Activated CD8-positive, alpha-beta memory T cell treated with anti-CD3 and anti-CD28 coated beads, Interleukin-2, amount 50 U/mL, for 24 hours (primary cell): ENCODE data around the gene WTAP.
"Not testable (repeated sequence)": the region's sequence is repeated elsewhere in the genome, so short reads cannot be mapped to it uniquely, and the experiment has no call there.

ENCODE experiments used
- DNase-seq: peaks from one replicate; pipeline ENCODE4 v3.0.0-alpha.2; 2020; ENCODE audit errors: extremely low read depth

Gene WTAP

DNA sequence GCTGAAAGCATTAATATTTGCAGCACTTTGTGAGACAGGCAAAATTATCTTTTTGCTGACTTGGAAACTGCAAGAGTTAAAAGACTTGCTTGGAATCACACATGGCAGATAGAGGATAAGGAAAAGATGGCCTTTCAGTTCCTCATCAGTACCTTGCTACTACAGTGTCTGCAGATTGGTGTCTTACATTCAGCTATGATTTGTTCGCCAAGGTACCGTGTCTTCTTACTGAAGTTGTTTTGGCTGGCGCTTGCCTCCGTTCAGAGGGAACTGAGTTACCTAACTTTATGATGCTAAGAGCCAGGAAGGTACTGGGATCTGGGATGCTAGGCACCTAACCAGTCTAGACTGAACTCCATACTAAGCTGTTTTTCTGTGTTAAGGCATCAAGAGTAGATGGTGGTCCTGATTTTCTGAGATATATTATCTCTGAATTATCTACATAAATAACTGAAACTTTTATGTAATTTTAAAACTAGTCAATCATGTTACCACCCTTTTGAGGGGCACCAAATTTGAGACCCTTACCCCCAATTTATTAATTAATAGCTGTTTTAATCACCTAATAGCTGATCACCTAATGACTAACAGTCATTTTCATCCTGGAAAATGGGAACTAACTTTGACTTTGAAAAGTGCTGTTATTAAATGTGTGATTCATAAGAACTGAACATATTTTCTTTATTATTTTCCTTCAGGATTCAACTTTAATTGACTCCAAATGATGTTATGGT, 2.5 kb downstream of the WTAP start:
- DNase-seq: no peak

DNA sequence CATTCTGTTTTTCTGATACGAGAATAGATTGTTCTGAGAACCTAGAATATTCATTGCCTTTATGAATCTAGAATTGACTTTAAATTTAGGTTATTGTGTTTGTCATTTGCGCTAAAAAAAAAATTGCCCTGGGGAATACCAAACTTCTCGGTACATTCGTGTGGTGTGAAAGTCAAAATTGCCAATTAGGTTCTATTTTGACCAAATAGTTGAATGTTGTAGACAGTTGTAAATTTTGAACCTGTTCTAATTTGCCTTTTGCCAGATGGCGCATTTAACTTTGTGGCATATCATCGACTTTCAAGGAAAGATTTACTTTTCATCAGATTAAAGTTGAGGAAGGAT, 3.0 kb downstream of the WTAP start:
- no peak for DNase-seq

DNA sequence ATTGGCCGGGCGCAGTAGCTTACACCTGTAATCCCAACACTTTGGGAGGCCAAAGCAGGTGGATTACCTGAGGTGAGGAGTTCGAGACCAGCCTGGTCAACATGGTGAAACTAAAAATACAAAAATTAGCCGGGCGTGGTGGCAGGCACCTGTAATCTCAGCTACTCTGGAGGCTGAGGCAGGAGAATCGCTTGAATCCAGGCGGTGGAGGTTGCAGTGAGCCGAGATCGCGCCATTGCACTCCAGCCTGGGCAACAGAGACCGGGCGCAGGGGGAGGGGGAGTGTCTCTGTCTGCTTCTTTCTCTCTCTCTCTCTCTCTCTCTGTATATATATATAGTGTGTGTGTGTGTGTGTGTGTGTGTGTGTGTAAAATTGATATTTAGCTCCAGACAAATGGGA, 5.2 kb downstream of the WTAP start:
- DNase-seq: not testable (repeated sequence)

DNA sequence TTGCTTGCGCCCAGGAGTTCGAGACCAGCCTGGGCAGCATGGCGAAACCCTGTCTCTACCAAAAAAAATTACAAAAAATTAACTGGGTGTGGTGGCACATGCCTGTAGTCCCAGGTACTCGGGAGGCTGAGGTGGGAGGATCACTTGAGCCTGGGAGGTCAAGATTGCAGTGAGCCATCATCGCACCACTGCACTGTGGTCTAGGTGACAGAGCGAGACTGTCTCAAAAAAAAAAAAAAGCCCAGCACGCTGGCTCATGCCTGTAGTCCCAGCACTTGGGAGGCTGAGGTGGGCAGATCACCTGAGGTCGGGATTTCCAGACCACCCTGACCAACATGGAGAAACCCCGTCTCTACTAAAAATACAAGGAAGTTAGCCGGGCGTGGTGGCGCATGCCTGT, 6.1 kb downstream of the WTAP start:
- DNase-seq: not testable (repeated sequence)

DNA sequence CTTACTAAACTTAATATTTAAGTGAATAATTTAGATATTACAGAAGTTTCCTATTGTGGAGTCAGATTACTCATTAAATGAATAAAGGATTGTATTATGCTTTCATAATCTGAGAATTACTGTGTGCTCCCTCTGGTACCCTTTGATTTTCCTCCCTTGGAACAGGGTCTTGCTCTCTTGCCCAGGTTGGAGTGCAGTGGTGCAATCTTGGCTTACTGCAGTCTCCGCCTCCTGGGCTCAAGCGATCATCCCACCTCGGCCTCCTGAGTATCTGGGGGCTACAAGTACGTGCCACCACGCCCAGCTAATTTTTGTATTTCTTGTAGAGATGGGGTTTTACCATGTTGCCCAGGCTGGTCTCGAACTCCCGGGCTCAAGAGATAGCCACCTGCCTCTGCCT, 9.6 kb downstream of the WTAP start:
- DNase-seq: no peak

DNA sequence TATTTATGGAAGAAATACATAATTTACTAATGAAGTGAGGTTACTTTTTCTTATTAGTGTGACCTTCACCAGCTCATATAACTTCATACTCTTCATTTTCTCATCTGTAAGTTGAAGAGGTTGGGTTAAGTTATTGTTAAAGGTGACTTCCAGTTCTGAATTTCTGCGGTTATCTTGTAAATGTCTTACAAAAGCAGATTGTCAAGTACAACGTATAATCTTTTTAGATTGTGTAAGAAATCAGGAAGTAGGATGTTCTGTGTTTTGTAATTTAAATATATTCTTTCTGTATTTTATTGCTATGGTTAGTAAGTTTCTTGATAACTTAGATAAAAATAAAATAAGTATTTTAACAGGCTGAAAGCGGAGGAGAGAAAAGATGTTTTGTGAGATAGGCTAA, 12.0 kb downstream of the WTAP start:
- DNase-seq: no peak

DNA sequence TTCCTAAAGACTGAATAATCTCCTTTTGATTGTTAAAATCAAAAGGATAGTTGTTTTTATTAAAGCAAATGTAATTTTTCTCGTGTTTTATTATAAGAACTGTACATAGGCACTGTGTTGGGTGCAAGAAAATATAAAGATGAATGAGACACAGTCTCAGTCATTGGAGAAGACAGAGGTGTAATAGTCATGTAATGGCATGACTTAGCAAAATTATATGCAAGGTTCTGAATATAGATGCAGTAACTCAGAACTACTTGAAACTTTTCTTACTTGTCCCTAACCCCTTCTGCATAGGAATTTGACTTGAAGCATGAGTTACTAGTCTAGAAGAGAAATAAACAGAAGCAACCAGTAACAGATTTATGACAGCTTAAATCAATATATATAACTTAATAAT, 14.9 kb downstream of the WTAP start:
- DNase-seq: no peak

DNA sequence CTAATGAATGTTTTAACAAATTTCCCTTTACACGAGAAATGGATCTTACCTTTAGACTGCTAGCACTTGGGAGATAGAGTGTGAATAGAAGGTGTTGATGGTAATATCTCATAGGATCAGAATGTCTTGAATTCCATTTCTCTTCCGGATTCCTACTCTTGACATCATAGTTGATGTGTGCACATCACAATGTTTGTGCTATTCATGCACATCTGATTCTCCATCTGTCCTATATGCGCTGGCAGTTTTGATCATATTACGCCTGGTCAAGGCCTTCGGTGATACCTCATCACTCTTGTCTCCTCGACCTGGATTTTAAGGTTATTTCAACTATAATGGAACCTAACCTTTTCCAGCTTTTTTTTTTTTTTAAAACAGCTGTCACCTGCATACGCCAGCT, 17.8 kb downstream of the WTAP start:
- no peak for DNase-seq

DNA sequence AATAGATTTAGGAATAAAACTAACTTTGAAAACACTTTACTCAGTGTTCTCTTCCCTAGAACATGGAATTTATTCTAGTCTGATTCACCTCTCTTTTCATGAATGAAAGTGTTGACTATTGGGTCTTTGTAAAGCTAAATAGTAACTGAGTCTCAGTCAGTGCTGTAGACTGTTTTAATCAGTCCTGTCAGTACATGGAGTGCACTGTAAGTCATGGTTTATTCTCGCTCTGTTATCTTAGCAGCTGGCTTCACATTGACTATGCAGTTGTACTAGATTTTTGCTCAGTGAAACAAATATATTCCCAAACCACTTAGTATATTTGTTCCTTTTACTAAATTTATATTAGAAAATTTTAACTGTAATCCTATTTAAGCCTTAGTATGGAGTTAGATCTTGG, 19.5 kb downstream of the WTAP start:
- no peak for DNase-seq

DNA sequence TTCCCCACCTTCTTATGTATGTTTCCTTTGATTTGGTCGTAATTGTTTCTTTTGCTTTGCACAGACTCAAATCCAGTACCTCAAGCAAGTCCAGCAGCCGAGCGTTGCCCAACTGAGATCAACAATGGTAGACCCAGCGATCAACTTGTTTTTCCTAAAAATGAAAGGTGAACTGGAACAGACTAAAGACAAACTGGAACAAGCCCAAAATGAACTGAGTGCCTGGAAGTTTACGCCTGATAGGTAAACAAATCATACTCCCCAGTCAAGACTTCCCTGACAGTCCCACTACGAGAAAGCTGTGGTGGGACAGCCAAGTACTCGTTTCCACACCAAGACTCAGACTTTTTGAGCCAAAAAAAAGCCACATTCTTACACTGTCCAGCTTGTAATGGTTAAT, 20.8 kb downstream of the WTAP start:
- not testable (repeated sequence) for DNase-seq

DNA sequence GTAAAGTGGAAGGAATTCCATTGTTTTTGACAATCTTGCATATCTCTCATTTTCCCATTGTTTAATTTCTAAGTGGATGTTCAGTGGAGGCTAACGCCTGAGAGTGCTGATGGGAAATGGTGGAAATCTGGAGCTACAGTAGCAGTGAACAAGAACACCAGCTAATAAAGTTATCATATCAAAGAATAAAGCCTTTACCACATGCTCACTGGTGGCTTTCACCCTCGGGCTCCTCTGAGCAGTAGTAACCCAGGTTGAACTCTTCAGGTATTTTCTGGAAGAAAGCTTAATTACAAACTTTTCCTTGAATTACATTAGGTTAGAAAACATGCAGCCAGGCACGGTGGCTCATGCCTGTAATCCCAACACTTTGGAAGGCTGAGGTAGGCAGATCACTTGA, 24.1 kb downstream of the WTAP start:
- DNase-seq: no peak

DNA sequence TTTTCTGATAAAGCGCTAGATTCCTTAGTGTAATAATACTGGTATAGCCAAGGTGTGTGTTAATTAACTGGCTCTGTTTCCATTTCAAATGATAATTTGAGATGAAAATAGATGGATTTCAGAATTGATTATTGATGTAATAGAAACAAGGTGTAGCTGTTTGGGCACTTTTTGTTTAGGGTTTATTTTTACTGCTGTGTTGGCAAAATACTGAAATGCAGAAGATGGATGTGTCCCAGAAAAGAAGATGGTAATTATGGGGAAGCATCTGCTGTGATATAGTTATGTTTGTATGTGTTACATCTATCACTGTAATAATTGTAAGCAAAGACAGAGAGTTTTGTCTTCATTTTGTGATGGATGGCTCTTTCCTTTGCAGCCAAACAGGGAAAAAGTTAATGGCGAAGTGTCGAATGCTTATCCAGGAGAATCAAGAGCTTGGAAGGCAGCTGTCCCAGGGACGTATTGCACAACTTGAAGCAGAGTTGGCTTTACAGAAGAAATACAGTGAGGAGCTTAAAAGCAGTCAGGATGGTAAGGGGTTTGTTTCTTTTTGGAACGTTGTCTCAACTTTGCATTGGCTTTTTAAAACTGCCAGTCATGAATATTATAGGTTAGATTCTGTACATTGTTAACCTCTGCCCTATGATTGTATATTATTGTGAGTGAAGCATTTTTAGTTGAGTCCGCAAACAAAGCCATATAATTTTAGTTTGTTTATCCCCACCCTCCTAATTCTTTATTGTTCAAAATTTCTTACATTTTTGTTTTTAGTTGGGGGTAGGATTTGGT, 26.0 kb downstream of the WTAP start:
- DNase-seq: no peak

DNA sequence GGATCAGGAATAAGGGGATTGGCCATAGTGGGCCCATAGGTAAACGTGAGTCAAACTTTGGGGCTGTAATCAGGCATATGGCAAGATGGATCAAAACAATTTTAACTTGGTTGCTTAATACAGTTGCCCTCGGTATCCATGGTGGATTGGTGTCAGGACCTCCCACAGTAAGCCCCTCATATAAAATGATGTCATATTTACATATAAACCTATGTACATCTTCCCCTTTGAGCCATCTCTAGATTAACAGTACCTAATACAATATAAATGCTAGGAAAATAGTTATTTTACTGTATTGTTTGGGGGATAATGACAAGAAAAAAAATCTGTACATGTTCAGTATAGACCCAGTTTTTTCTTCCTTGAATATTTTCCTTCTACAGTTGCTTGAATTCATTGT, 27.1 kb downstream of the WTAP start:
- DNase-seq: no peak

DNA sequence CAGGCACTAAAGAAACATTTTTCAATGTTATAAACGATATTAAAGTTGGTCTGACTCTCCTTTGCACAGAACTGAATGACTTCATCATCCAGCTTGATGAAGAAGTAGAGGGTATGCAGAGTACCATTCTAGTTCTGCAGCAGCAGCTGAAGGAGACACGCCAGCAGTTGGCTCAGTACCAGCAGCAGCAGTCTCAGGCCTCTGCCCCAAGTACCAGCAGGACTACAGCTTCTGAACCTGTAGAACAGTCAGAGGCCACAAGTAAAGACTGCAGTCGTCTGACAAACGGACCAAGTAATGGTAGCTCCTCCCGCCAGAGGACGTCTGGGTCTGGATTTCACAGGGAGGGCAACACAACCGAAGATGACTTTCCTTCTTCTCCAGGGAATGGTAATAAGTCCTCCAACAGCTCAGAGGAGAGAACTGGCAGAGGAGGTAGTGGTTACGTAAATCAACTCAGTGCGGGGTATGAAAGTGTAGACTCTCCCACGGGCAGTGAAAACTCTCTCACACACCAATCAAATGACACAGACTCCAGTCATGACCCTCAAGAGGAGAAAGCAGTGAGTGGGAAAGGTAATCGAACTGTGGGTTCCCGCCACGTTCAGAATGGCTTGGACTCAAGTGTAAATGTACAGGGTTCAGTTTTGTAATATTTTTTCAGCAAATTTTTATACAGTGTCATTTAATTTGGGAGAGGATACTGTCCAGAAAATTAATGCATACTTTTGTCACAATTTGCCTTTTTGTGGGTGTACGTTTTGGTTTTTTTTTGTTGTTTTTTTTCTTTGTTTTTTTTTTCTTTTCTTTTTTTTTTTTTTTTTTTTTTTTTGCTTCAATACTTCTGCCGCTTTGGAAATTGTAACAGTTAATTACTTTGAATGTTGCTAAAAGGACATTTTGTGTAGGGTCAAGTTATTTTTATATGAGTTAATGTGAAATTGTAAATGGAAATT, 27.9 kb downstream of the WTAP start:
- no peak for DNase-seq

DNA sequence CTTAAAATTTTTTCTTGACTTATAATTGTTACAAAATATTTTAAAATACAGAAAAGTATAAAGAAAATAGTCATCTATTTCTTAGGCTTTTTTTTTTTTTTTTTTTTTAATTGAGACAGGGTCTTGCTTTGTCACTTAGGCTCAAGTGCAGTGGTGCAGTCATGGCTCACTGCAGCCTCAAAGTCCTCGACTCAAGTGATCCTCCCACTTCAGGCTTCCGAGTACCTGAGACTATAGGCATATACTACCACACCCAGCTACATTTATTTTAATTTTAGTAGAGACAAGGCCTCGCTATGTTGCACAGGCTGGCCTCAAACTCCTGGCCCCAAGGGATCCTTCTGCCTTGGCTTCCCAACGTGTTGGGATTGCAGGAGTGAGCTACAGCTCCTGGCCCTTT, 29.2 kb downstream of the WTAP start:
- no peak for DNase-seq

DNA sequence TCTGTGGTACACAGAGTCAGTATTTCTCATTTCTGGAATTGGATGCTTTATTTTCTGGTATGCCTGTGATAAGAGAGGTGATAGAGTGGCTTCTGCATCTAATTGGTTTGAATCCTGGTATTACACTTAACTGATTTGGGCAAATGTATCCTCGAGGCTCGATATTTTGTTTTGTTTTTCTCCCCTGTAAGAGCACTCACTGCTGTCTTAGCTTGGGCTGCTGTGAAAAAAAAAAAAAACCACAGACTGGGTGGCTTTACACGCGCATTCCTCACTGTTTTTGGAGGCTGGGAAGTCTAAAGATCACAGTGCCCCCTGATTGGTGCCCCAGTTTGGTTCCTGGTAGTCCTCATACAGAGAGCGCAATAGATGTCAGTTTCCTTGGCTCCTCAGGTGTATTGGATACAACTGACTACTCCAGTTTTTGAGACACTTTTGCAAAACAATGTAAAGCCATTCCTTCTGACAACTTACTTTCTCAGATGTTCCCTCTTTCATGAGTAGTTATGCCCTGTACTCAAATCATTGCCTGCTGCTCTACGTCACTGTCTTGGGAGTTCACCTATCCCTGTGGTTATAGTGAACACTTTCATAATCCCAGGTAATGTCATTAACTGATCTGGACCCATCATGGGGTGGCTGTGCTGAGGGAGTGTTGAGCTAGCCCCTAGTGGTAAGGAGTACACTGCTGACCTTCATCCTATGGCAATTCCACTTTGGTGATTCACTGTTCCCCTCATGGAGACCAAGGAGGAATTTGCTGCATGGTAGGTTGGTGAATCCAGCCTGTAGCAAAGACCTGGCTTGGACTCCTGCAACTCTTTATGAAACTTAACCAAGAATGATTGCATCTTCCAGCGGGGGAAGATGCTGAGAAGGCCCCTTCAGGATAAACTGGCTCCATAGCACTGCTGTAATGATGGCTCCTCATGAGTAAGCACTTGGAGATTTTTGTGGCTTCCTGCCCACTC, 31.0 kb downstream of the WTAP start:
- no peak for DNase-seq

DNA sequence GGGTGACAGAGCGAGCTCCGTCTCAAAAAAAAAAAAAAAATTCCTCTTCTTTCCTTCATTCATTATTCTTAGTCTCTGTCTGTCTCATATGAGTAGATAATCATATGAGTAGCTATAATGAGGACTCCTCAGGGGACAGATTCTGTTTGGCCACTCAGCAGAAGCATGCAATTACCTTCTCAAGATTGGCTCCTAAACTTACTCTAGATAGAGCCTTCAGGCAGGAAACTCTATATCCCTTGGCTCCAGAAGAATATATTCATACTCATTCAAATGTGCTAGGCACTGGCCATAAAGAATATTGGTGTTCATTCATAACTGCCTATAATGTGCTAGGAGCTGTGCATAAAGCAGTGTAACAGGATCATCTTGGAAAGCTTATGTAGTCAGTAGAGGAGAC, 32.3 kb downstream of the WTAP start:
- no peak for DNase-seq

DNA sequence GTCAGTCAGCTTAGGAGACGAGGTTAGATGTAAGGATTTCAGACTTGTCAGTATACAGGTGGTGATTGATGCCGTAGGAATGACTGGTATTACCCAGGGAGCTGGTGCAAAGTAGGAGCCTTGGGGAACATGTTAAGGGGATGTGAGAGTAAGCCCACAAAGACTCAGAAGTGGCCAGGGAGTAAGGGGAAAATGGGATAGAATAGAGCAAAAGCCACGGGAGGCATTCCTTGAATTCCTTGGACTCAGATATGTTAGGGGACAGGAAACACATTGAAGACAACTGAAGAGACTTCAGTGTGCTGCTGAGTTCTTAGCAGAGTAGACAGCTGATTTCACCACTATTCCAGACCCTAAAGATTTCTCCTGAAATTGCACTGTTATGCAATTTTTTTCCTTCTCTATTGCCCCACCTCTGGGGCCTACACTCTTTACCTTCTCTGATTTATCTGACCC, 33.3 kb downstream of the WTAP start:
- DNase-seq: no peak

DNA sequence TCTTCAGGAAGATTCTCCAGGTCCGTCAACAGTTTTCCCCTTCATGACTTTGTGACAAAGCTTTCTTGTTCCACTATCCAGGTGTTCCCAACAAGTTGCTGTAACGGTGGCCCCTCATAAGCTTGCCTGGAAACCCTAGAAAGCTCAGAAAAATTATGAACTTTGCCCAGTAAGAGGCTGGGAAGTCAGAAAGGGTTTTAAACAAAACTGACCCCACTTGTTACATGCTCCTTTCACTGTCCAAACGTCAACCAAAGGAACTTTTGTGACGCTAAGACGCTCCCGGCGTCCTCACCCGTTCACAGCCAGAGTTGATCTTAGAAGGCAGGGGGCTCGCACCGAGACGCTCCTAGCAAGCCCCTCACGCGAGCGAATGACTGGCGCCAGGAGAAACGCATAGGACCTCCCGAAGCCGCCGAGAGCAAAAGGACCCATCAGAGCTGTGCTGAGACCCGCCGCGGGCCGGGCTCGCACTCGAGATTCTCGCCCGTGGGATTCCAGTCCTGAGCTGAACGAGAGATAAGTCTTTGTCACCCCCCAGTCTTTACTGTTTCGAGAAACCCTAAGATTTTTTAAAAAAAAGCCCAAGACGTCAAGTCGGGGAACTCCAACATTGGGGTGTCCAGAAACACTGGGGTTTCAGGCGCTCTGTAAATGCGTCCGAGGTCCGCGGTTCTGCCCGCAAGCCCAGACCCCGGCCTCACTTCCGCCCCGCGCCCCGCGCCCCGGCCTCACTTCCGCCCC, 34.0 kb downstream of the WTAP start:
- DNase-seq: no peak

DNA sequence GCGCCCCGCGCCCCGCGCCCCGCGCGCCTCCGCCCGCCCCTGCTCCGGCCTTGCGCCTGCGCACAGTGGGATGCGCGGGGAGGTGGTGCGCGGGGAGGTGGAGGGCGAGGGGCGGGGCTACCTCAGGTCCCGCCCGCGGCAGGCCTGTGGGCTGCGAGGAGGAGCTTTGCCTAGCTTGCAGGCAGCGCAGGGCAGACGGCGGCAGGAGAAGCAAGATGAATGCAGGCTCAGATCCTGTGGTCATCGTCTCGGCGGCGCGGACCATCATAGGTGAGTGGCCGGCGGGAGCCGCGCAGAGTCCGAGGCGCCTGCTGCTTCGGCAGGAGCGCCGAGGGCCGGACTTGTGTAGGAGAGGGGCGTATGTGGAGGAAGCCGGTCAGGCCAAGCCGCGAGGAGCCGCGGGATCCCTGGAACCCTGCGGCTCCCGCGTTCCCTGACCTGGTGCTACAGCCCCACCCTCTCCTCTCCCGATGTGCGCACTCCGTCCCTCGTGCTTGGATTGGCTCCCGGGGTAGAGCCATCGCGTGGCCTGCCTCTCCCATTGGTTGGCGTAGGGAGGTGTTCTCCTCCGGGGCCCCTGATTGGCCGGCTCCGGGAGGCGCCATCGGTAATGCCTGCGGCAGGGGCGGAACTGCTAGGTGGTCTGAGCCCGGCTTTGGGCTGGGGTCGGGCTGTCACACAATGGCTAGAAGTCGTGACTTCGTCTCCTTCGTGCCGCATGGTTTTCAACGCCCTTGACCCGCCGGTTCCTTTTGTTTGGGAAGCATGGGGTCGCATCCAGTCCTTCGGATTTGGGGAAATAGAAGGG, 34.8 kb downstream of the WTAP start, which contains the start of gene ACAT2:
Gene ACAT2 (plus strand): TSS at position 173 of the 808 bp plus-strand sequence. CDS start 43 bp downstream, at position 216.
- peak; percentile 86 for DNase-seq
